ENCODE data around the gene SEC14L1.
A peak's percentile ranks its signal among the peaks of the same experiment; 100 is the strongest.
"Not testable (repeated sequence)": the region's sequence is repeated elsewhere in the genome, so short reads cannot be mapped to it uniquely, and the experiment has no call there.

Gene SEC14L1

GRCh38 chr17:77140878-77141767 lies at the start of gene SEC14L1:
TSS of gene SEC14L1 (plus strand) at chr17:77140969. CDS start at chr17:77143597, 2,628 bp downstream.
- peak; percentile 60 for DNase-seq

GRCh38 chr17:77092025-77092424 lies 48.7 kb upstream of the SEC14L1 start:
- no peak for DNase-seq

- DNase-seq, result no peak
Measured at GRCh38 chr17:77095461-77095860, 45.3 kb upstream of the SEC14L1 start.

- no peak for DNase-seq
Measured at GRCh38 chr17:77096570-77097214, 44.1 kb upstream of the SEC14L1 start.

GRCh38 chr17:77097631-77098180 lies 43.1 kb upstream of the SEC14L1 start:
- DNase-seq, result no peak

- no peak for DNase-seq
Measured at GRCh38 chr17:77098884-77099545, 41.8 kb upstream of the SEC14L1 start.

GRCh38 chr17:77099997-77100396 lies 40.8 kb upstream of the SEC14L1 start:
- no peak for DNase-seq

- DNase-seq, result peak; percentile 71
Measured at GRCh38 chr17:77101521-77102410, 39.0 kb upstream of the SEC14L1 start.

- DNase-seq, result not testable (repeated sequence)
Measured at GRCh38 chr17:77102411-77103134, 38.2 kb upstream of the SEC14L1 start.

GRCh38 chr17:77105706-77106105 lies 35.1 kb upstream of the SEC14L1 start:
- DNase-seq, result peak; percentile 22

GRCh38 chr17:77106874-77107358 lies 33.9 kb upstream of the SEC14L1 start:
- DNase-seq, result no peak

- no peak for DNase-seq
Measured at GRCh38 chr17:77107506-77108433, 33.0 kb upstream of the SEC14L1 start.

GRCh38 chr17:77109159-77109759 lies 31.5 kb upstream of the SEC14L1 start:
- no peak for DNase-seq

- no peak for DNase-seq
Measured at GRCh38 chr17:77109764-77110359, 30.9 kb upstream of the SEC14L1 start.

GRCh38 chr17:77111165-77111933 lies 29.4 kb upstream of the SEC14L1 start:
- not testable (repeated sequence) for DNase-seq

GRCh38 chr17:77111934-77112296 lies 28.9 kb upstream of the SEC14L1 start:
- no peak for DNase-seq

GRCh38 chr17:77115510-77115909 lies 25.3 kb upstream of the SEC14L1 start:
- DNase-seq, result no peak

- no peak for DNase-seq
Measured at GRCh38 chr17:77115947-77116346, 24.8 kb upstream of the SEC14L1 start.
